Epithelial cell of esophagus (primary cell): Measurements from ENCODE around the gene OTULINL.

Experiments used
- DNase-seq: peaks from one replicate; pipeline ENCODE4 v3.0.0; 2010; ENCODE audit warnings: low read depth
- H3K4me3 ChIP-seq: 2 replicates; pipeline ENCODE4 v1.5.1; 2011; ENCODE audit warnings: mild to moderate bottlenecking, low read length, control low read depth
- TF ChIP-seq, protein P1 (sequence below): IDR thresholded peaks from 2 replicates; pipeline ENCODE4 v1.5.1; 2011; ENCODE audit warnings: low read depth, mild to moderate bottlenecking, low read length, control low read depth, inconsistent platforms; ENCODE audit not compliant: insufficient read depth; ENCODE audit errors: missing control alignments

The OTULINL gene

DNA sequence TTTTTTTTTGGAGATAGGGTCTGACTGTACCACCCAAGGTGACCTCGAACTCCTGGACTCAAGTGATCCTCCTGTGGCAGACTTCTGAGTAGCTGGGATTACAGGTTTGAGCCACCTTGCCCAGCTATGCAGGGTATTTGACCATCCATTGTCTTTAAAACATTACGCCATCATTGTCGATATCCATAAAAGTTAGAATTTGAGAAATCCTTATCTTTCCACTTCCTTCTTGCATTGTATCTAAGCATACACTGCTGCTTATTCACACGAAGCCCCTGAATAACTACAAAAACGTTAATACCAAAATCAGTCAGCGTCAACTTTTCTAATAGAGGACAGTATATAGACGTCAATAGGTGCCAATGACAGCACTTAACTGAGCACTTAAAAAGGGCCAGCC, 5.4 kb upstream of the OTULINL start:
- no peak overlapping the region for H3K4me3 ChIP-seq
- DNase-seq: no peak
- TF ChIP-seq, protein P1, sequence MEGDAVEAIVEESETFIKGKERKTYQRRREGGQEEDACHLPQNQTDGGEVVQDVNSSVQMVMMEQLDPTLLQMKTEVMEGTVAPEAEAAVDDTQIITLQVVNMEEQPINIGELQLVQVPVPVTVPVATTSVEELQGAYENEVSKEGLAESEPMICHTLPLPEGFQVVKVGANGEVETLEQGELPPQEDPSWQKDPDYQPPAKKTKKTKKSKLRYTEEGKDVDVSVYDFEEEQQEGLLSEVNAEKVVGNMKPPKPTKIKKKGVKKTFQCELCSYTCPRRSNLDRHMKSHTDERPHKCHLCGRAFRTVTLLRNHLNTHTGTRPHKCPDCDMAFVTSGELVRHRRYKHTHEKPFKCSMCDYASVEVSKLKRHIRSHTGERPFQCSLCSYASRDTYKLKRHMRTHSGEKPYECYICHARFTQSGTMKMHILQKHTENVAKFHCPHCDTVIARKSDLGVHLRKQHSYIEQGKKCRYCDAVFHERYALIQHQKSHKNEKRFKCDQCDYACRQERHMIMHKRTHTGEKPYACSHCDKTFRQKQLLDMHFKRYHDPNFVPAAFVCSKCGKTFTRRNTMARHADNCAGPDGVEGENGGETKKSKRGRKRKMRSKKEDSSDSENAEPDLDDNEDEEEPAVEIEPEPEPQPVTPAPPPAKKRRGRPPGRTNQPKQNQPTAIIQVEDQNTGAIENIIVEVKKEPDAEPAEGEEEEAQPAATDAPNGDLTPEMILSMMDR: no peak

DNA sequence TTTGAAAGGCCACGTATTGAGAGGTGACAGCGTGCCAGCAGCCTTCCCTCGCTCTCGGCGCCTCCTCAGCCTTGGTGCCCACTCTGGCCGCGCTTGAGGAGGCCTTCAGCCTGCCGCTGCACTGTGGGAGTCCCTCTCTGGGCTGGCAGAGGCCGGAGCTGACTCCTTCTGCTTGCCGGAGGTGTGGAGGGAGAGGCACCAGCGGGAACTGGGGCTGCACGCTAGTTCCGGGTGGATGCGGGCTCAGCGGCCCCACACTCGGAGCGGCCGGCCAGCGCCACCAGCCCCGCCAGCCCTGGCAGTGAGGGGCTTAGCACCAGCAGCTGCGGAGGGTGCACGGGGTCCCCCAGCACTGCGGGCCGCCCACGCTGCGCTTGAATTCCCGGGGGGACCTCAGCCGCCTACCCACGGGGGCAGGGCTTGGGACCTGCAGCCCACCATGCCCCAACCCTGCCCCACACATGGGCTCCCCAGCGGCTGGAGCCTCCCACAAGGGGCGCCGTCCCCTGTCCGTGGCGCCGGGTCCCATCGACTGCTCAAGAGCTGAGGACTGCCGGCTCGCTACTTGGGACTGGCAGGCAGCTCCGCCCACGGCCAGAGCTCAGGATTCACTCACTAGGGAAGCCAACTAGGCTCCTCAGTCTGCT, 4.4 kb upstream of the OTULINL start:
- TF ChIP-seq, protein P1: no peak
- no peak overlapping the region for H3K4me3 ChIP-seq

DNA sequence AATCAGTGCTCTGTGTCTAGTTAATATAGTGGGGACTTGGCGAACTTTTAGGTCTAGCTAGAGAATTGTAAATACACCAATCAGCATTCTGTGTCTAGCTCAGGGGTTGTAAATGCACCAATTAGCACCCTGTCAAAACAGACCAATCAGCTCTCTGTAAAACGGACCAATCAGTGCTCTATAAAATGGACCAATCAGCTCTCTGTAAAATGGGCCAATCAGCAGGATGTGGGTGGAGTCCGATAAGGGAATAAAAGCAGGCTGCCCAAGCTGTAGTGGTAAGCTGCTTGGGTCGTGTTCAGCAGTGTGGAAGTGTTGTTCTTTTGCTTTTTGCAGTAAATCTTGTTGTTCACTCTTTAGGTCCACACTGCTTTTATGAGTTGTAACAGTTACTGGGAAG, 3.6 kb upstream of the OTULINL start:
- no peak overlapping the region for H3K4me3 ChIP-seq
- TF ChIP-seq, protein P1: no peak
- no peak for DNase-seq

More for the DNA sequence above, 4.4 kb upstream of the OTULINL start:
- DNase-seq: no peak

DNA sequence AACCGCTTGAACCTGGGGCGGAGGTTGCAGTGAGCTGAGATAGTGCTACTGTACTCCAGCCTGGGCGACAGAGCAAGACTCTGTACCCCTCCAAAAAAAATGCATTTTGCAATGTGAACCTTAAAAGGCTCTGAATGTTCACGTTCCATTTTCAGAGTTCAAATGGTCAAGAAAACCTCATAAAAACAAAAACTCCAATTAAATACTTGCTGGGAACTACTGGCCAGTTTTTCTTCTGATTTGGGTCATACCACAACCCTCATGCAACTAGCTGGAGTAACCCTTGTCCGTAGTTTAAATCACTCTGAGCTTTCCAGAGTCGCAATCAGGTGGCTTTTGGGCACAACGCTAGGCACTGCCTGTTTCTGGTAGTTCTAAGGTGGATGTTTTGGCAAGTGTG, 2.3 kb upstream of the OTULINL start:
- TF ChIP-seq, protein P1: no peak
- H3K4me3 ChIP-seq: no peak overlapping the region
- DNase-seq: no peak

DNA sequence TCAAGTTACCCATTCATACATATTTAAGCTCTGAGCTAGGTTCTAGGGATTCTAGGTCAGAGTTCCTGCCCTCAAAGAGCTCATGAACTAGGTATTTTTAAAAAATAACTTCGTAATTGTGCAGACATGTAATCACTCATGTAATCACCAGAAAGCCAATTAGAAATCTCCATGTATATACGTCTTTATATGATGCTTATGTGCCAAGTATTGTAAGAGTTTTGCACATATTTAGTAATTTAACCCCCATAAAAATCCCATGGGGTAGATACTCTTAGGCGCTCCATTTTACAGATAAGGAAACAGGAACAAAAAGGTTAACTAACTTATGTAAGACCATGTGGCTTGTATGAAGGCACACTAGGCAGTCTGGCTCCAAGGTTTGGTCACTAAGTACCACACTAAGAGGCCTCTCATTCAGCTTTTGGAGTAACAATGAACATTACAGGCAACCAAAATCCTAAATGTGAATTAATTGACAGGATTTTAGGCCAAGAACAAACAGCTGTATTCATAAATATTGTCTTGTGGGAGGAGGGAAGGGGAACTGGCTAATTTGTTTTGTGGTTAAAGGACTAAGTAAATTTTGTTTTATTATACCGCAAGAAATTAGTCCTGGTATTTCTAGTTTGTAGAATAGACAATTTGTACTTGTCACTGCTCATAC, 1.7 kb upstream of the OTULINL start:
- DNase-seq: no peak
- TF ChIP-seq, protein P1: no peak
- no peak overlapping the region for H3K4me3 ChIP-seq

DNA sequence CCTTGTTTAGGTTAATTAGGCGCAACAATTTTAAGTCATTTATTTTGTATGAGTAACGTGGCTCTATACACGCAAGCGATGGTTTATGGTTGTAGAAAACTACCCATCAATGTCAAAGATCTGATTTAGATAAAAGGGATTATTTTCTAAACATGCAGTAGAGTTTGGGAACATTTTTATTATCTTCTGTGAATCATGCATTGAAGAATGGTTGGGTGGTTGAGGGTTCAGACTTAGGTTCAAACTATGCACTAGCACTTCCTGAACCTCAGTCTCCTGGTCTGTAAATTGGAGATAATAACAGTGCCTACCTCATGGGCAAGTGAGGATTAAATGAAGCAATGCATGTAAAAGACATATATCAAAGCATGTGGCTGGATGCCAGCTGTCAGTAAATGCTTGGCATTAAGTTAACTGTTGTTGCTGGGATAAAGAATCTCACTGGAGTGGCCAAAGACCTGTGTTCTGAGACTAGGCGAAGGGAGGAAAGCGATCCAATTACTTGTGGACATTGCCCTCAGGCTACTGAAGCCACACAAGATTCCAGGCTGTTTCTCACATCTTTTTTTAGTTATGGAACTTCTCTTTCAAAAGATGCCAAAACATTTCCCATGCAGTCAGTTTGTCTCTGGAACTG, 1.1 kb upstream of the OTULINL start:
- H3K4me3 ChIP-seq: no peak overlapping the region
- no peak for DNase-seq
- TF ChIP-seq, protein P1: no peak
